PC-9 (cell line): Measurements from ENCODE around the gene CCDC174. TPM values are rescaled to one million over a fixed set of nuclear protein-coding genes. Genes with fewer than 3 reads are reported as not detected.

ENCODE experiments used
- BruUV-seq: library from RNA; stranded (reverse); fragments of 400-500 nt; replicated peaks from 2 replicates; lab custom pipeline; 2021; lab: Mats Ljungman, UMichigan
- CTCF ChIA-PET: fragments of 300-600 bp; sonication (Branson Sonifier 250); formaldehyde crosslinking; loops from one replicate; lab custom pipeline; 2022; ENCODE audit warnings: antibody characterized with exemption; lab: Charles Lee
- POLR2A ChIA-PET: fragments of 300-600 bp; sonication (Branson Sonifier 250); formaldehyde crosslinking; loops from one replicate; lab custom pipeline; 2022; ENCODE audit warnings: antibody characterized with exemption; ENCODE audit not compliant: unreplicated experiment; lab: Charles Lee
- DNase-seq, 2 experiments: peaks; one replicate each; pipeline versions ENCODE4 v3.0.0 to v3.0.0-alpha.2; 2015 to 2022; ENCODE audit warnings: mixed read lengths in 1 of 2
- H2AFZ ChIP-seq: fragments of 200-600 bp; sonication (generic); 2 replicates; pipeline ENCODE4 v1.8.1; 2017; ENCODE audit warnings: antibody characterized with exemption
- H3F3A ChIP-seq: fragments of 200-600 bp; sonication (generic); 2 replicates; pipeline ENCODE4 v1.8.1; 2017; ENCODE audit warnings: antibody characterized with exemption, mild to moderate bottlenecking, low read depth; ENCODE audit not compliant: insufficient read depth
- H3K27ac ChIP-seq: fragments of 200-600 bp; sonication (generic); 2 replicates; pipeline ENCODE4 v1.6.1; 2016; ENCODE audit warnings: mixed run types
- H3K27me3 ChIP-seq: fragments of 200-600 bp; sonication (generic); 2 replicates; pipeline ENCODE4 v1.6.1; 2016; ENCODE audit warnings: low read depth, mixed run types; ENCODE audit not compliant: insufficient read depth
- H3K36me3 ChIP-seq: fragments of 200-600 bp; sonication (generic); 2 replicates; pipeline ENCODE4 v1.6.1; 2016; ENCODE audit warnings: low read depth, mixed run types
- H3K4me1 ChIP-seq: fragments of 200-600 bp; sonication (generic); replicated peaks from 2 replicates; pipeline ENCODE4 v1.6.1; 2016; ENCODE audit warnings: mixed run types; ENCODE audit not compliant: insufficient read depth
- H3K4me2 ChIP-seq: fragments of 200-600 bp; sonication (generic); 2 replicates; pipeline ENCODE4 v1.6.1; 2017; ENCODE audit warnings: mixed run types
- H3K4me3 ChIP-seq: fragments of 200-600 bp; sonication (generic); 2 replicates; pipeline ENCODE4 v1.6.1; 2016; ENCODE audit warnings: mixed run types
- H3K79me2 ChIP-seq: fragments of 200-600 bp; sonication (generic); 2 replicates; pipeline ENCODE4 v1.6.1; 2017; ENCODE audit warnings: low read depth, mixed run types
- H3K9me2 ChIP-seq: fragments of 200-600 bp; sonication (generic); 2 replicates; pipeline ENCODE4 v1.8.1; 2017; ENCODE audit warnings: mild to moderate bottlenecking; ENCODE audit not compliant: insufficient read depth
- H3K9me3 ChIP-seq: fragments of 200-600 bp; sonication (generic); 2 replicates; pipeline ENCODE4 v1.8.1; 2016; ENCODE audit warnings: low read depth; ENCODE audit not compliant: insufficient read depth
- H4K20me1 ChIP-seq: fragments of 200-600 bp; sonication (generic); 2 replicates; pipeline ENCODE4 v1.8.1; 2017; ENCODE audit not compliant: insufficient read depth
- CTCF ChIP-seq: fragments of 200-600 bp; sonication (generic); conservative IDR thresholded peaks from 2 replicates; pipeline ENCODE4 v1.6.1; 2017; ENCODE audit warnings: mixed run types, antibody characterized with exemption, mild to moderate bottlenecking, moderate library complexity
- EZH2 ChIP-seq: fragments of 200-600 bp; sonication (generic); IDR thresholded peaks from 2 replicates; pipeline ENCODE4 v1.8.0; 2017; ENCODE audit warnings: antibody characterized with exemption, low read depth
- intact Hi-C: fragments of 100-400 bp; cut with micrococcal nuclease; formaldehyde crosslinking; loops from one replicate; pipeline ENCODE4 v1.10.0; 2022; ENCODE audit not compliant: unreplicated experiment
- total RNA-seq: library from RNA; stranded (reverse); gene quantifications from 2 replicates; pipeline ENCODE4 v1.2.3, GENCODE V29; 2021

The CCDC174 gene
- total RNA-seq, 1 experiment from 2014 or later, result 14.7 TPM

DNA sequence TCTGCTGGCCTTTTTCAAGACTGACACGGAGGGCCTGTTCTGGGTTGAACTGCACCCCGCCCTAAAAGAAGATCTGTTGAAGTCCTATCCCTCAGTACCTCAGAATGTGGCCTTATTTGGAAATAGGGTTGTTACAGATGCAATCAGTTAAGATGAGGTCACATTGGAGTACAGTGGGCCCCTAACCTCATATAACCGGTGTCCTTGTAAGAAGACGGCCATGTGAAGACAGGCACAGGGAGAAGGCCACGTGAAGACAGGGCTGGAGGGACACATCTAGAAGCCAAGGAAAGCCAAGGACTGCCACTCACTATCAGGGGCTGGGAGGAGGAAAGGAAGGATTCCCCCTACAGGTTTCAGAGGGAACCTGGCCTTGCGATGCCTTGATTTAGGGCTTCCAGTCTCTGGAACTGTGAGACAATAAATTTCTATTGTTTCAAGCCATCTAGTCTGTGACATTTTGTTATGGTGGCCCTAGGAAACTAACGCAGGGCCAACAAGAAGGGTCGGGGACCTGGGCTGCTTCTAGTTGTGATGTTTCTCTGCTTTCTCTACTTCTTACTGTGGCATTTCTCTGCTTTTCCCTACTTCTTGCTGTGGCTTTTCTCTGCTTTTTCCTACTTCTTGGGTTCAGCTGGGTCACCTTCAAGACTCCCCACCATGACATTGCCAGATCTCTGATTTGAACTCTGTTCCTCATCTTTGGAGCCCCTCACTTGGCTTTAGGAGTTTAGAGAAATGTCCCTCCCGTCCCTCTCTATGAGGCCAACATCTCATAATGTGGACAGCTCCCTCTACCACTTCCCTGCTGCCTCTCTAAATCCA lies 4.8 kb upstream of the CCDC174 start:
- intact Hi-C loops, result no loop called here
- POLR2A ChIA-PET, result no interaction called here
- Histone ChIP-seq H3K79me2 (peaks cover 11% of the 10 kb centered on the region), H2AFZ (no peak overlapping the region), H3K27ac (no peak overlapping the region), H4K20me1 (no peaks in the 10 kb centered on the region), H3K27me3 (peaks cover 24% of the 10 kb centered on the region; the same call in 1 of the 2 replicates), H3K36me3 (no peaks in the 10 kb centered on the region), H3K4me1 (peaks cover 8% of the 10 kb centered on the region), H3K9me3 (no peaks in the 10 kb centered on the region), H3K4me3 (no peak overlapping the region), H3K9me2 (no peaks in the 10 kb centered on the region), H3K4me2 (no peak overlapping the region), H3F3A (peaks cover 10% of the 10 kb centered on the region)
- TF ChIP-seq EZH2 (no peak), CTCF (no peak)
- CTCF ChIA-PET, result no interaction called here
- no peak for DNase-seq
- BruUV-seq, result no TSS peak

DNA sequence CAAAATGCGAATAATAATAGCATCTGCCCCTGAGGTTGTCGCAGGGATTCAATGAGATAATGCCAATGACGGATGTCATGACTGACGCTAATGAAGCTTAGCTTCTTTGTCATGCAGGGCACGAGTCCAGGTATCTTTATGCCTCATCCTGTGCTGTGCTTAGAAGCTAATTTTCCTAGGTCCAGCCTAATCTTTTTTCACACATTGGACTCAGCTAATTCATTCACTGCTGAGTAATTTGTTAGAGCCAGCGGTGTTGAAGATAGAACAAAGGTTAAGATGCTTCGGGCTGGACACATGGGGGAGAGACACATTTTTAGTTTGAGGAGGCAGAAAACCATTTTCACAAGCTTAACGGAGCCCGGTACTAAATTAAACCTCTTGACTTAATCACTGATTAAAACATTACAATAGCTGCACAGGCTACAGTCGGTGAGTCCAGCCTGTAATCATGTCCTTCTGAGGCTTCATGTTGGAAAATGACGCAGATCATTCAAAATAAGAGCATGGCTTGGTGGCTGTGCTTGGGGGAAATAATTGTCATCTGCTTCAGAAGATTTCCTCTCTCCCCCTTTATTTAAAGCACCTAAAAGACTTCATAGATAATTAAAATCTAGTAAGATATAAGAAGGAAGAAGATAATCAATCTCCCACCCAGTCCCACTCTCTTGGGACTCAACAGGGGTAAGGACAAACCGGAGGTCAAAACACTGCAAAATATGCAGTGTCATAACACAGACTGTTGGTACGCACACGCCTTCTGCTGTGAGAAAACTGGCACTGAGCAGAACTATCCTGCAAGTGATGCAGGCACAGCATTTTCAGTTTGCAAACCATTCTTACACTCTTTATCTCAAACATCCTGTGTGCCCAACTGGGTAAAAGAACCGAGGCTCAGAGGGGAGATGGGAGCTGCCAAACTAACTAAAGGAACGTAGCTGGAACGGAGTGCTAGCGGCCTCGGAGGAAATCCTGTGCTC lies 3.3 kb upstream of the CCDC174 start:
- Histone ChIP-seq H3K36me3 (no peaks in the 10 kb centered on the region), H3K27me3 (peaks cover 15% of the 10 kb centered on the region; the same call in 1 of the 2 replicates), H3K79me2 (peaks cover 25% of the 10 kb centered on the region), H3K4me3 (no peak overlapping the region), H3K9me2 (no peaks in the 10 kb centered on the region), H3F3A (peaks cover 10% of the 10 kb centered on the region), H3K4me1 (peaks cover 15% of the 10 kb centered on the region), H3K27ac (no peak overlapping the region), H2AFZ (no peak overlapping the region), H3K4me2 (no peak overlapping the region), H3K9me3 (no peaks in the 10 kb centered on the region), H4K20me1 (no peaks in the 10 kb centered on the region)
- BruUV-seq, result no TSS peak
- TF ChIP-seq CTCF (no peak), EZH2 (no peak)
- no peak for DNase-seq
- intact Hi-C loops, result no loop called here
- ChIA-PET POLR2A (interaction anchor here (0.7 kb wide), 1 partner anchor 598 kb away, joined by 3 read pairs; no protein-coding TSS in a partner anchor), CTCF (no interaction called here)

DNA sequence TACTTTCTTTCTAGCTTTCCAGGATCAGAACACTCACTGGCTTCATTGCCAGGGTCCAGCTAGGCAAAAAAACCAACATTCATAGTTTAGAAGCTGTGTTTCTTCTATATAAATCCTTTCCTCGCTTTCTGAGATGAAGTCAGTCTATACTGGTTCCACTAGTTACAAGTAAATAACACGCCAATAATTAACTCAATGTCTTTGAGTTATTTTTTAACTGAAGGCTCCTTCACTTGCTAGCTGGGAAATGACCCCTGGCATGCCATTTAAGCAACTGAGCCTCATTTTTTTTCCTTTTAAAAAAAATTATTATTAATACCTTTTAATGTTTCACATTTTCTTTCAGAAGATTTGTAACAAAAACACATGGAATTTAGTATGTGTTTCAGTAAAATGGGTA lies 2.1 kb upstream of the CCDC174 start:
- Histone ChIP-seq H3K27me3 (peaks cover 4% of the 10 kb centered on the region; the same call in 1 of the 2 replicates), H3K4me3 (no peak overlapping the region), H3K4me2 (no peak overlapping the region), H2AFZ (no peak overlapping the region), H3K79me2 (peaks cover 37% of the 10 kb centered on the region), H3K4me1 (peaks cover 19% of the 10 kb centered on the region), H3F3A (peaks cover 10% of the 10 kb centered on the region), H3K9me2 (no peaks in the 10 kb centered on the region), H3K27ac (no peak overlapping the region), H4K20me1 (peaks cover 7% of the 10 kb centered on the region; the same call in 1 of the 2 replicates), H3K9me3 (no peaks in the 10 kb centered on the region), H3K36me3 (peaks cover 7% of the 10 kb centered on the region; the same call in 1 of the 2 replicates)
- intact Hi-C loops, result no loop called here
- ChIA-PET CTCF (no interaction called here), POLR2A (no interaction called here)
- BruUV-seq, result no TSS peak
- no peak for TF ChIP-seq CTCF
- no peak for DNase-seq
